ENCODE data around the gene NSDHL.
"Not testable (repeated sequence)": the region's sequence is repeated elsewhere in the genome, so short reads cannot be mapped to it uniquely, and the experiment has no call there.

Gene NSDHL

GRCh38 chrX:152895724-152896420 lies 65.0 kb downstream of the NSDHL start:
- DNase-seq, result no peak

GRCh38 chrX:152896450-152896849 lies 65.6 kb downstream of the NSDHL start:
- no peak for DNase-seq

GRCh38 chrX:152897222-152898131 lies 66.6 kb downstream of the NSDHL start, which contains the start of gene ZNF185:
Gene ZNF185, plus strand, starts transcription at chrX:152898067. Its CDS starts 16,423 bp downstream, at chrX:152914490.
- no peak for DNase-seq

- DNase-seq, result no peak
These were observed 67.6 kb downstream of the NSDHL start for GRCh38 chrX:152898442-152898841.

GRCh38 chrX:152899111-152899873 lies 68.4 kb downstream of the NSDHL start:
- DNase-seq, result no peak

GRCh38 chrX:152899874-152900719 lies 69.2 kb downstream of the NSDHL start:
- no peak for DNase-seq

- no peak for DNase-seq
These were observed 70.1 kb downstream of the NSDHL start for GRCh38 chrX:152900937-152901445.

- no peak for DNase-seq
These were observed 71.1 kb downstream of the NSDHL start for GRCh38 chrX:152901816-152902501.

GRCh38 chrX:152902502-152902820 lies 71.6 kb downstream of the NSDHL start:
- no peak for DNase-seq

- no peak for DNase-seq
These were observed 72.7 kb downstream of the NSDHL start for GRCh38 chrX:152903589-152903988.

GRCh38 chrX:152904151-152905080 lies 73.6 kb downstream of the NSDHL start:
- peak; percentile 25 for DNase-seq

- DNase-seq, result no peak
These were observed 74.2 kb downstream of the NSDHL start for GRCh38 chrX:152905081-152905420.

GRCh38 chrX:152907084-152907651 lies 76.3 kb downstream of the NSDHL start:
- no peak for DNase-seq

GRCh38 chrX:152908486-152908885 lies 77.6 kb downstream of the NSDHL start:
- no peak for DNase-seq

- DNase-seq, result not testable (repeated sequence)
These were observed 79.2 kb downstream of the NSDHL start for GRCh38 chrX:152910018-152910417.

GRCh38 chrX:152912106-152912505 lies 81.2 kb downstream of the NSDHL start:
- no peak for DNase-seq

GRCh38 chrX:152912641-152913040 lies 81.8 kb downstream of the NSDHL start:
- DNase-seq, result no peak

GRCh38 chrX:152913346-152913745 lies 82.5 kb downstream of the NSDHL start:
- DNase-seq, result no peak

- no peak for DNase-seq
These were observed 83.0 kb downstream of the NSDHL start for GRCh38 chrX:152913910-152914309.

Data from CD4-positive, alpha-beta T cell treated with Interleukin-21 for 1 hour (primary cell).